DOHH2 (cell line): ENCODE results near the gene UBE4A.

Experiments used
- EZH2phosphoT487 ChIP-seq: fragments of 200-600 bp; sonication (generic); IDR thresholded peaks from 2 replicates; pipeline ENCODE4 v1.6.1; 2017; ENCODE audit warnings: borderline replicate concordance, mild to moderate bottlenecking, antibody characterized with exemption, low read length, moderate library complexity, mixed read lengths
- TF ChIP-seq, protein P1 (sequence below): fragments of 200-600 bp; sonication (generic); IDR thresholded peaks from one replicate; pipeline ENCODE4 v1.5.1; 2014; ENCODE audit warnings: antibody characterized with exemption, mild to moderate bottlenecking, low read depth, low read length; ENCODE audit not compliant: poor library complexity, severe bottlenecking

- TF ChIP-seq, protein P1, sequence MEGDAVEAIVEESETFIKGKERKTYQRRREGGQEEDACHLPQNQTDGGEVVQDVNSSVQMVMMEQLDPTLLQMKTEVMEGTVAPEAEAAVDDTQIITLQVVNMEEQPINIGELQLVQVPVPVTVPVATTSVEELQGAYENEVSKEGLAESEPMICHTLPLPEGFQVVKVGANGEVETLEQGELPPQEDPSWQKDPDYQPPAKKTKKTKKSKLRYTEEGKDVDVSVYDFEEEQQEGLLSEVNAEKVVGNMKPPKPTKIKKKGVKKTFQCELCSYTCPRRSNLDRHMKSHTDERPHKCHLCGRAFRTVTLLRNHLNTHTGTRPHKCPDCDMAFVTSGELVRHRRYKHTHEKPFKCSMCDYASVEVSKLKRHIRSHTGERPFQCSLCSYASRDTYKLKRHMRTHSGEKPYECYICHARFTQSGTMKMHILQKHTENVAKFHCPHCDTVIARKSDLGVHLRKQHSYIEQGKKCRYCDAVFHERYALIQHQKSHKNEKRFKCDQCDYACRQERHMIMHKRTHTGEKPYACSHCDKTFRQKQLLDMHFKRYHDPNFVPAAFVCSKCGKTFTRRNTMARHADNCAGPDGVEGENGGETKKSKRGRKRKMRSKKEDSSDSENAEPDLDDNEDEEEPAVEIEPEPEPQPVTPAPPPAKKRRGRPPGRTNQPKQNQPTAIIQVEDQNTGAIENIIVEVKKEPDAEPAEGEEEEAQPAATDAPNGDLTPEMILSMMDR = no peak
- TF ChIP-seq EZH2phosphoT487 = no peak
These were observed 84.3 kb downstream of the UBE4A start for GRCh38 chr11:118443590-118444218.
